Choroid plexus epithelial cell (primary cell): Measurements from ENCODE around the gene MAP3K5.

Source experiments
- DNase-seq: peaks from one replicate; pipeline ENCODE4 v3.0.0-alpha.2; 2010; ENCODE audit warnings: low read depth
- H3K4me3 ChIP-seq: 2 replicates; pipeline ENCODE4 v1.5.1; 2011; ENCODE audit warnings: low read depth, mild to moderate bottlenecking, control low read depth, low read length, moderate library complexity
- CTCF ChIP-seq: conservative IDR thresholded peaks from 2 replicates; pipeline ENCODE4 v1.5.1; 2011; ENCODE audit warnings: low read depth, mild to moderate bottlenecking, control low read depth, inconsistent platforms, low read length, moderate library complexity

Gene MAP3K5

DNA sequence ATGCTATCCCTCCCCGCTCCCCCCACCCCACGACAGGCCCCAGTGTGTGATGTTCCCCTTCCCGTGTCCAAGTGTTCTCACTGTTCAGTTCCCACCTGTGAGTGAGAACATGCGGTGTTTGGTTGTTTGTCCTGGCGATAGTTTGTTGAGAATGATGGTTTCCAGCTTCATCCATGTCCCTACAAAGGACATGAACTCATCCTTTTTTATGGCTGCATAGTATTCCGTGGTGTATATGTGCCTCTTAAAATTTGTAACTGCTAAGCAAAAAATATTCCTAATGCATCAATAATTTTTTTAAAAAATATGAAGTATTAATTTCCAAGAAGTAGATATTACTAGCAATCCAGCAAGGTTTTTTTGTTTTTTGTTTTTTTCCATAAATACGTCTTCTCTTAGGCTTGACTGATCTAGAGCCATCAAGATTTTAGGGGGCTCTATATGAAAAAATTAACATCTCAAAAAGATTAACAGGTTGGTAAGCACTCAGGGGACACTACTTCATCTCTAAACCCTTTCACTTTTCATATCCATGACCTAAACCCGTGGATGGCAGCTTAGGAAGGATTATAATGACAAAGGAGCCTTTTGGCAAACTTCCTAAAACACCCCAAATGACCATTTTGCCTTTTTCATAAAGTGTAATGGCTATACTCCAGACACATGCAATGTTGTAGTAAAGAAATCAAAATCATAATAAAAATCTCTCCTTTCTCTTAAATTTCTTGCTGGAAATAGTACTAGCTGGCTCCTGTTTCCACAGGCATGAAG, 256.2 kb downstream of the MAP3K5 start:
- TF ChIP-seq CTCF, result no peak
- no peak for DNase-seq
- H3K4me3 ChIP-seq, result no peak overlapping the region

GRCh38 chr6:136535017-136535765, 257.1 kb downstream of the MAP3K5 start:
- no peak overlapping the region for H3K4me3 ChIP-seq
- DNase-seq, result no peak
- no peak for TF ChIP-seq CTCF

DNA sequence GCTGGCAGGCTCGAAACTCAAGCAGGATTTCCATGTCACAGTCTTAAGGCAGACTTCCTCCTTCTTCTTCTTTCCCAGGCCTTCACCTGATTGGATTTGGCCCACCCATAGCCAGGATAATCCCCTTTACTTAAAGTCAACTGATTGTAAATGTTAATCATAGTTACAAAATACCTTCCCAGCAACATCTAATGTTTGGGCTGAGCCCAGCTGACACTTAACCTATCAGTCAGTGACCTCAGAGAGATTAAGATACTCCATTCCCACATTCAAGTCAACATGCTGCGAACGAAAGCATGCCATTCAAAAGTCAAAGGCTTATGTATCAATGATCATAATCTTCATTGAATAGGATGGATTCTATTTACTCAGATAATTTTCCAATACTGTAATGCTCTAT, 258.0 kb downstream of the MAP3K5 start:
- TF ChIP-seq CTCF, result no peak
- no peak for DNase-seq
- no peak overlapping the region for H3K4me3 ChIP-seq

DNA sequence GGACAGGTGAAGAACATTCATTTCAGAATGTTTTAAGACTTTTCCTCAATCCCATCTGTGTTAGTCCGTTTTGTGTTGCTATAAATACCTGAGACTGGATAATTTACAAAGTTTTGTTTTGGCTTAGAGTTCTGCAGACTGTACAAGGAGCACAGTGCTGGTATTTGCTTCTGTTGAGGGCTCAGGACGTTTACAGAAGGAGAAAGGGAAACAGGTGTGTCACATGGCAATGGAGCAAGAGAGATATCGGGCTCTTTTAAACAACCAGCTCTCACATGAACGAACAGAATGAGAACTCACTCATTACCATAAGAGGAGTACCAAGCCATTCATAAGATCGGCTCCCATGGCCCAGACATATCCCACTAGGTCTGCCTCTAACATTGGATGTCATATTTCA, 258.8 kb downstream of the MAP3K5 start:
- H3K4me3 ChIP-seq, result no peak overlapping the region
- DNase-seq, result no peak
- TF ChIP-seq CTCF, result no peak

- H3K4me3 ChIP-seq, result no peak overlapping the region
- no peak for DNase-seq
- TF ChIP-seq CTCF, result no peak
Measured at GRCh38 chr6:136532030-136532429, 260.2 kb downstream of the MAP3K5 start.

DNA sequence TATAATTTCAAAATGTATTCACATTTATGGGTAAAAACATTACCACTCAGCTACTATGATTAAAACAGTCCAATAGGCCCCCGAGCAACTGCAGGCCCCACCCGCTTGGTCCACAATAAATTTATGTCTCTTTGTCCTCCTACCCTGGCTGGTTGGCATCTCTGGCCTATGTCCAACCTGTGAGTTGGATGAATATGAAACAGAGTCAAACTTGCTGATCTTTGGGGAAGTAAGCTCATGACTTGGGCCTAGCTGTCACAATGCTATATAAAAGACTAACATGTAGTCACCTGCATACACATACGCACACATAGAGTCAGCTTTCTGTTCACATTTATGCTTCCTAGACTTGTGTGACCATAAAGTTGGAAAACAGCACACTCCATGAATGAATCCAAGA, 262.6 kb downstream of the MAP3K5 start:
- TF ChIP-seq CTCF, result no peak
- no peak for DNase-seq
- H3K4me3 ChIP-seq, result no peak overlapping the region
